Effector memory CD8-positive, alpha-beta T cell (primary cell): ENCODE data around the gene RGL2.
"Not testable (repeated sequence)": the region's sequence is repeated elsewhere in the genome, so short reads cannot be mapped to it uniquely, and the experiment has no call there.

Source experiments
- ATAC-seq: fragments of 150-1000 bp; cut with Tn5 transposase; replicated peaks from 2 replicates; pipeline ENCODE4 v1.10.0; 2021; ENCODE audit warnings: mild to moderate bottlenecking, moderate library complexity
- DNase-seq, 3 experiments: peaks; one replicate each; pipeline ENCODE4 v3.0.0; 2021
- H3K27ac Mint-ChIP-seq, 2 donors: one replicate each; pipeline ENCODE4 v1.8.0; 2022; ENCODE audit warnings: mild to moderate bottlenecking in 2 of 2, mixed read lengths in 2 of 2, moderate library complexity in 2 of 2
- H3K27me3 Mint-ChIP-seq, 2 donors: one replicate each; pipeline ENCODE4 v1.8.0; 2022; ENCODE audit warnings: mixed read lengths in 2 of 2
- H3K36me3 Mint-ChIP-seq: one replicate; pipeline ENCODE4 v1.8.0; 2022; ENCODE audit warnings: mild to moderate bottlenecking, moderate library complexity, mixed read lengths; ENCODE audit not compliant: insufficient read depth
- H3K4me1 Mint-ChIP-seq, 2 donors: one replicate each; pipeline ENCODE4 v1.8.0; 2022; ENCODE audit warnings: low read depth in 2 of 2, mixed read lengths in 2 of 2
- H3K4me3 Mint-ChIP-seq, 2 donors: one replicate each; pipeline ENCODE4 v1.8.0; 2022; ENCODE audit warnings: mild to moderate bottlenecking in 2 of 2, mixed read lengths in 2 of 2, moderate library complexity in 2 of 2
- H3K9me3 Mint-ChIP-seq, 2 donors: one replicate each; pipeline ENCODE4 v1.8.0; 2022; ENCODE audit warnings: mixed read lengths in 2 of 2
- total RNA-seq, 9 experiments: gene quantifications; one replicate each; lab custom pipeline; 2026; lab: John Stamatoyannopoulos, UW

RGL2 gene, protein sequence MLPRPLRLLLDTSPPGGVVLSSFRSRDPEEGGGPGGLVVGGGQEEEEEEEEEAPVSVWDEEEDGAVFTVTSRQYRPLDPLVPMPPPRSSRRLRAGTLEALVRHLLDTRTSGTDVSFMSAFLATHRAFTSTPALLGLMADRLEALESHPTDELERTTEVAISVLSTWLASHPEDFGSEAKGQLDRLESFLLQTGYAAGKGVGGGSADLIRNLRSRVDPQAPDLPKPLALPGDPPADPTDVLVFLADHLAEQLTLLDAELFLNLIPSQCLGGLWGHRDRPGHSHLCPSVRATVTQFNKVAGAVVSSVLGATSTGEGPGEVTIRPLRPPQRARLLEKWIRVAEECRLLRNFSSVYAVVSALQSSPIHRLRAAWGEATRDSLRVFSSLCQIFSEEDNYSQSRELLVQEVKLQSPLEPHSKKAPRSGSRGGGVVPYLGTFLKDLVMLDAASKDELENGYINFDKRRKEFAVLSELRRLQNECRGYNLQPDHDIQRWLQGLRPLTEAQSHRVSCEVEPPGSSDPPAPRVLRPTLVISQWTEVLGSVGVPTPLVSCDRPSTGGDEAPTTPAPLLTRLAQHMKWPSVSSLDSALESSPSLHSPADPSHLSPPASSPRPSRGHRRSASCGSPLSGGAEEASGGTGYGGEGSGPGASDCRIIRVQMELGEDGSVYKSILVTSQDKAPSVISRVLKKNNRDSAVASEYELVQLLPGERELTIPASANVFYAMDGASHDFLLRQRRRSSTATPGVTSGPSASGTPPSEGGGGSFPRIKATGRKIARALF
- total RNA-seq, result 18.5 to 77.2 (median 45.0) reads per million in 9 experiments

DNA sequence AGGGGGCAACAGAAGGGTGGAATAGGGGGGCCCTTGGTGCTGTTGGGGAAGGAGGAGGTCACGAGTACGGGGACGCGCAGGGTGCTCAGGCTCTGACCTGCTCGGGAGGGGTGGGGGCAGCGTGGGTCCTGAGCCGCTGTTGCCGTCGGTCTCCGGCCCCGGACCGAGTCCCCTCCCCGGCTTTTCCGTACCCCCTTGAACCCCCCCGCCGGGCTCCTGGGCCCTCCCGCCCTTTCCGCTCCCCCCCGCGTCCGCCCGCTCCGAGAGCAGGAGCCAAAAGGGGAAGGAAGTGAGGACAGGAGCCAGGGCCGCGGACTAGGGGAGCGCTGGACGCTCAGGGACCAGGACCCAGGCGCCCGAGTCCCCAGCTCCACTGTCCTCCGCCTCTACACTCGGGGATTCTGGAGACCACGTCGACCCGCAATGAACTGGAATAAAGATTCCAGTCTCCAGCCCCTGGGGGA, at the start of gene RGL2:
Gene RGL2 (minus strand): TSS at position 170 of the 464 bp plus-strand sequence. CDS start 332 bp downstream, outside the sequence.
- DNase-seq (peak in 2 of 3 experiments; percentile 38 to 43), ATAC-seq (peak; percentile 27)
- Mint-ChIP-seq H3K4me3 (peak within 1 kb of the TSS; percentile 97 to 98), H3K4me1 (peaks cover 25 to 41% of the 10 kb centered on the region in 2 donors), H3K27me3 (no peaks in the 10 kb centered on the region), H3K36me3 (peaks cover 85% of the 10 kb centered on the region), H3K9me3 (no peaks in the 10 kb centered on the region), H3K27ac (peak within 1 kb of the TSS; percentile 97 to 98)

DNA sequence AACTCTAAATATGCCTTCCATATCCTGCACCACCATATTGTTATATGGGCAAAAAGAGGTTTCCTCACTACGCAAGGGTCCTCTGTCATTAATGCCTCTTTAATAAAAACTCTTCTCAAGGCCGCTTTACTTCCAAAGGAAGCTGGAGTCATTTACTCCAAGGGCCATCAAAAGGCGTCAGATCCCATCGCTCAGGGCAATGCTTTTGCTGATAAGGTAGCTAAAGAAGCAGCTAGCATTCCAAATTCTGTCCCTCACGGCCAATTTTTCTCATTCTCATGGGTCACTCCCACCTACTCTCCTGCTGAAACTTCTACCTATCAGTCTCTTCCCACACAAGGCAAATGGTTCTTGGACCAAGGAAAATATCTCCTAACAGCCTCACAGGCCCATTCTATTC, 49.1 kb upstream of the RGL2 start:
- Mint-ChIP-seq H3K4me3 (no peak overlapping the region), H3K4me1 (peaks cover 20 to 26% of the 10 kb centered on the region in 2 donors), H3K36me3 (peaks cover 20% of the 10 kb centered on the region), H3K27ac (no peak overlapping the region), H3K9me3 (no peaks in the 10 kb centered on the region), H3K27me3 (no peaks in the 10 kb centered on the region)
- ATAC-seq, result no peak
- no peak for DNase-seq

DNA sequence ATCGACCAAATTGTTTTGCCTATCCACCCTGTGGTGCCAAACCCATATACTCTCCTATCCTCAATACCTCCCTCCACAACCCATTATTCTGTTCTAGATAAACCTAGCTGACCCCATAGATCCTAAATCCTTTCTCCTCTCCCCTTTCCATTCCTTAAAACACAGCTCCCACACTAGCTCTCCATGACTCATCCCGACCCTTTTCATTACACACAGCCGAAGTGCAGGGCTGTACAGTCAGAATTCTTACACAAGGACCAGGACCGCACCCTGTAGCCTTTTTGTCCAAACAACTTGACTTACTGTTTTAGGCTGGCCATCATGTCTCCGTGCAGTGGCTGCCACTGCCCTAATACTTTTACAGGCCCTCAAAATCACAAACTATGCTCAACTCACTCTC, 48.2 kb upstream of the RGL2 start:
- H3K9me3 Mint-ChIP-seq, H3K4me3 Mint-ChIP-seq, H3K27me3 Mint-ChIP-seq, DNase-seq, ATAC-seq: not testable (repeated sequence)
- Mint-ChIP-seq H3K36me3 (peaks cover 20% of the 10 kb centered on the region), H3K4me1 (peaks cover 20 to 26% of the 10 kb centered on the region in 2 donors), H3K27ac (peak overlapping the region in 1 of 2 donors; percentile 72)

DNA sequence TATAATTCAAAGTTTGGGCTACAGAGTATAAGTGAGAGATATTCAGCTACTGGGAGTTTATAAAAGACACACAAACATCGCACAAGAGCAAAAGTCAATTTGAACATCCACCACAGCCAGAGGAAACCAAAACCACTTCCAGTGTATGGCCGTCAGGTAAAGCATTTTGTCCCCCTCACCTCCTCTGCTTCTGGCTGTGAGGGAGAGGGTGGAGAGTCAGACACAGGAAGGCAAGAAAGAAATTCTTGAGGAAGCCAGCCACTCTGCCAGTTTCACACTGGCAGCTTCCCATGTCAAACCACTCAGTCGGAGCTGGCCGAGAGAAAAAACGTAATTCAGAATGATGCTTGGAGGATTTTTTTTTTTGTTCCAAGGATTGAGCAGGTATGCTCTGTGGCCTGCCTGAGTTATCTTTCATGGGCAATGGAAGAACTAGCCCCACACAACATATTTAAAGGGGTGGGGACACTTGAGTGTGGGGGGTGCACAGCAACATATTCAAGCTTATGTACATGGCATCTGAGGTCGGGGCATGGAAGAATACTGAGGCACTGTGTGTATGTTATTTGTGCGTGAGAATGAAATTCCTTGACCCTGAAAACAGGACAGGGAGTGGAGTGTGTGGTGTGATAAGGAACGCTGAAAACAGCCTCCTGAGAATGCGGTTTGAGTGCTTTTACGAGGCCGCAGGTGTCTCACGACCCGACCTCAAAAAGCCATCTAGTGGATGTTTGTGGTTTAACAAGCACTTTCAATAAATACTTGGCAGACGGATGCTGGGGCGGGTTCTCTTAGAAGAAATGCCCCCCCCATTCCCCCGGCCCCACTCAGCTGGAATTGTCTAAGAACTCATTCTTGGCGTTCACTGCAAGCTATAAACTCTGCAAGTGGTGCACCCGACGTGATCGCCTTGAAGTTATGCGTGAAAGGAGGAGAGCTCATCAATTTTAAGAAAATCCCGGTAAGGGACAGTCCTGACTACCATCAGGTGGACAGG, 46.3 kb upstream of the RGL2 start:
- peaks cover 18% of the 10 kb centered on the region for H3K36me3 Mint-ChIP-seq
- peak overlapping the region; percentile 72 to 82 for H3K4me3 Mint-ChIP-seq
- peak; percentile 63 to 71 (median 67) for DNase-seq
- H3K27ac Mint-ChIP-seq, result peak overlapping the region; percentile 96
- no peaks in the 10 kb centered on the region for H3K27me3 Mint-ChIP-seq
- peaks cover 20 to 26% of the 10 kb centered on the region in 2 donors for H3K4me1 Mint-ChIP-seq
- ATAC-seq, result peak; percentile 64
- no peaks in the 10 kb centered on the region for H3K9me3 Mint-ChIP-seq

DNA sequence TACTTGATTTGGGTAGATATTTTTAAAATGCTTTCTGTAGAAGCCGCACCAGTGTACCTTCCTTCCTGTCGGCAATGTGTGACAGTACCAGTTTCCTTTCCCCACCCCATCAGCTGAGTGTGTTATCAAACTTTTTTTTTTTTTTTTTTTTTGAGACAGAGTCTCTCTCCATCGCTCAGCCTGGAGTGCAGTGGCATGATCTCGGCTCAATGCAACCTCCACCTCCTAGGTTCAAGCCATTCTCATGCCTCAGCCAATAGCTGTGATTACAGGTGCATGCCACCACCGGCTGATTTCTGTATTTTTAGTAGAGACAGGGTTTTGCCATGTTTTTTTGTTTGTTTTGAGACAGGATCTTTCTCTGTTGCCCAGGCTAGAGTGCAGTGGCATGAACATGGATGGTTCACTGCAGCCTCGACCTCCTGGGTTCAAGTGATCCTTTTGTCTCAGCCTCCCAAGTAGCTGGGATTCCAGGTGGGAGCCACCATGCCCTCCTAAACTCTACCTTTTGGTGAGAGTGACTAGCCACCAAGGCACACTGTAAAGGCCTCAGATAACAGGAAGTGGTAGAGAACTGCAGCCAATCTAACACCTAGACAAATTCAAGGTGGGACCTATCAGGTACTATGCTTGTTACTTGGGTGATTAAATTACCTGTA, 45.3 kb upstream of the RGL2 start:
- DNase-seq, result peak; percentile 58 to 67 (median 59)
- H3K27ac Mint-ChIP-seq, result peak overlapping the region; percentile 96
- no peaks in the 10 kb centered on the region for H3K9me3 Mint-ChIP-seq
- peaks cover 18% of the 10 kb centered on the region for H3K36me3 Mint-ChIP-seq
- no peaks in the 10 kb centered on the region for H3K27me3 Mint-ChIP-seq
- H3K4me3 Mint-ChIP-seq, result peak overlapping the region; percentile 72 to 82
- peaks cover 20 to 29% of the 10 kb centered on the region in 2 donors for H3K4me1 Mint-ChIP-seq
- ATAC-seq, result peak; percentile 73

DNA sequence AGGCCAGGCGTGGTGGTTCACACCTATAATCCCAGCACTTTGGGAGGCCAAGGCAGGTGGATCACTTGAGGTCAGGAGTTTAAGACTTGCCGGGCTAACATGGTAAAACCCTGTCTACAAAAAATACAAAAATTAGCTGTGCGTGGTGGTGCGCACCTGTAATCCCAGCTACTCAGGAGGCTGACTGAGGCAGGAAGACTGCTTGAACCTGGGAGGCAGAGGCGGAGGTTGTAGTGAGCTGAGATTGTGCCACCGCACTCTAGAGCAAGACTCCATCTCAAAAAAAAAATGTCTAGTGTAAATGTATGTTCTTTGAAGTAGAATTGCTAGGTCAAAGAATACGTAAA, 44.8 kb upstream of the RGL2 start:
- not testable (repeated sequence) for ATAC-seq, H3K27me3 Mint-ChIP-seq, H3K9me3 Mint-ChIP-seq
- Mint-ChIP-seq H3K4me1 (peaks cover 20 to 29% of the 10 kb centered on the region in 2 donors), H3K4me3 (peak overlapping the region; percentile 72 to 82), H3K27ac (peak overlapping the region; percentile 96), H3K36me3 (peaks cover 18% of the 10 kb centered on the region)
- DNase-seq, result peak in 1 of 3 experiments; percentile 49

DNA sequence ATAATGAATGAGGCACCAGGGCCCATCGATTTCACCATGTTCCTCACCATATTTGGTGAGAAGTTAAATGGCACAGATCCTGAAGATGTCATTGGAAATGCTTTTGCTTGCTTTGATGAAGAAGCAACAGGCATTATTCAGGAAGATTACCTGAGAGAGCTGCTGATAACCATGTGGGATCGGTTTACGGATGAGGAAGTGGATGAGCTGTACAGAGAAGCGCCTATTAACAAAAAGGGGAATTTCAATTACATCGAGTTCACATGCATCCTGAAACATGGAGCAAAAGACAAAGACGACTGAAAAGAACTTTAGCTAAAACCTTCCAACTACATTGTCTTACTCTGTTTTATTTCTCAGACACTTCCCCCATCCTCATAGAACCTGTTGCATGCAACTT, 40.5 kb upstream of the RGL2 start:
- H3K36me3 Mint-ChIP-seq, result peaks cover 8% of the 10 kb centered on the region
- no peak for ATAC-seq
- no peaks in the 10 kb centered on the region for H3K27me3 Mint-ChIP-seq
- no peak overlapping the region for H3K27ac Mint-ChIP-seq
- no peak for DNase-seq
- no peaks in the 10 kb centered on the region for H3K9me3 Mint-ChIP-seq
- H3K4me1 Mint-ChIP-seq, result peaks cover 3 to 14% of the 10 kb centered on the region in 2 donors
- no peak overlapping the region for H3K4me3 Mint-ChIP-seq

DNA sequence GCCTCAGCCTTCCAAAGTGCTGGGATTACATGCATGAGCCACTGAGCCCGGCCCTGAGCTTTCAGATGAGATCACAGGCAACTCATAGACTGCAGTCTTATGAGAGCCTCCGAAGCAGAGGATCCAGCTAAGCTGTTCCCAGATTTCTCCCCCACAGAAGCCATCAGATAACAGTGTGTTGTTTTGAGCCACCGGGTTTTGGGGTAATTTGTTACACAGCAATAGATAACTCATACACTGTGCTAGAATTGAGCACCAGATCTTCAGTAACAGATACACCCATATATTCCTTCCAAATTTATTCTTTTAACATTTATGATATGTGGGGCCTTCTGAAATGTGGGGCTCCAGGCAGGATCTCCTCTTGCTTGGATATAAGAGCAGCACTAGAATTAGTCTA, 37.8 kb upstream of the RGL2 start:
- Mint-ChIP-seq H3K27me3 (no peaks in the 10 kb centered on the region), H3K9me3 (no peaks in the 10 kb centered on the region), H3K4me3 (no peak overlapping the region), H3K27ac (no peak overlapping the region), H3K4me1 (peaks cover 0 to 6% of the 10 kb centered on the region in 2 donors), H3K36me3 (no peaks in the 10 kb centered on the region)
- no peak for ATAC-seq
- no peak for DNase-seq

DNA sequence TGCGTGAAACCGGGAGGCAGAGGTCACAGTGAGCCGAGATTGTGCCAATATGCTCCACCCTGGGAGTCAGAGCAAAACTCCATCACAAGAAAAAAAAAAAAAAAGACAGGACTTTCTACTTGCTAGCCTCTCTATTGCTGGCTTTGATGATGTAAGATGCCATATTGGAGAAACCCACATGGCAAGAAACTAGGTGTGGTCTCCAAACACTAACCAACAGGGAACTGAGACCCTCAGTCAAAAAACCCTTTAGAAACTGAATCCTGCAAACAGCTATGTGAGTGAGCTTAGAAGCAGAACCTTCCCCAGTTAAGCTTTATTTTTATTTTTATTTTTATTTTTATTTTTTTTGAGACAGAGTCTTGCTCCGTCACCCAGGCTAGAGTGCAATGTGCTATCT, 37.2 kb upstream of the RGL2 start:
- no peak overlapping the region for H3K27ac Mint-ChIP-seq
- no peak for ATAC-seq

DNA sequence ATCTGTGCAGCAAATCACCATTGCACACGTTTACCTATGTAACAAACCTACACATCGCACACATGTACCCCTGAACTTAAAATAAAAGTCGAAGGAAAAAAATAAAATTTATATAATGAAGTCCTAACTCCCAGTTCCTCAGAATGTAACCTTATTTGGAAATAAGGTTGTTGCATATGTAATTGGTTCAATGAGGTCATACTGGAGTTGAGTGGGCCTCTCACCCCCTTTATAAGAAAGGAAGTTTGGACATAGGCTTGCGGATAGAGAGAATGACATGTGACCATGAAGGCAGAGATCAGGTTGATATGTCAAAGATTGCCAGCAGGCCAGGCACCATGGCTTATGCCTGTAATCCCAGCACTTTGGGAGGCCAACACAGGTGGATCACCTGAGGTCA, 34.9 kb upstream of the RGL2 start:
- Mint-ChIP-seq H3K27ac (no peak overlapping the region), H3K36me3 (no peaks in the 10 kb centered on the region), H3K4me3 (no peak overlapping the region), H3K9me3 (no peaks in the 10 kb centered on the region), H3K27me3 (no peaks in the 10 kb centered on the region), H3K4me1 (peaks cover 0 to 2% of the 10 kb centered on the region in 2 donors)
- DNase-seq, result no peak
- ATAC-seq, result no peak

More for the DNA sequence above, 37.2 kb upstream of the RGL2 start:
- H3K36me3 Mint-ChIP-seq, result no peaks in the 10 kb centered on the region
- no peaks in the 10 kb centered on the region for H3K9me3 Mint-ChIP-seq
- no peak overlapping the region for H3K4me3 Mint-ChIP-seq
- no peaks in the 10 kb centered on the region for H3K27me3 Mint-ChIP-seq
- DNase-seq, result no peak
- H3K4me1 Mint-ChIP-seq, result peaks cover 0 to 6% of the 10 kb centered on the region in 2 donors

DNA sequence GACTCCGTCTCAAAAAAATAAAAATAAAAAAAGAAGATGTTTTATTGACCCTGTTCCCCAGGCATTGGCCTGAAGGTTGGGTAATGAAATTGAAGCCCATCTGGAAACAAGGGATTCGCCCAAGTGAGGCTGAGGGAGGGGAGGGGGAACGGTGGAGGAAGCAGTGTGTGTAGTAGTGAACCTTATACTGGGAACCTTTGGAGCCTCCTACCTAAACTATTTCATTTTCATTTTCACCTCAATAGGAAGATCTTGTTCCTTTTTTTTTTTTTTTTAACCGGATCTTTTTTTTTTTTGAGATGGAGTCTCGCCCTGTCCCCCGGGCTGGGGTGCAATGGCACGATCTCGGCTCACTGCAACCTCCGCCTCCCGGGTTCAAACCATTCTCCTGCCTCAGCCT, 32.0 kb upstream of the RGL2 start:
- H3K4me1 Mint-ChIP-seq, result peaks cover 0 to 2% of the 10 kb centered on the region in 2 donors
- H3K9me3 Mint-ChIP-seq, result no peaks in the 10 kb centered on the region
- no peak overlapping the region for H3K4me3 Mint-ChIP-seq

DNA sequence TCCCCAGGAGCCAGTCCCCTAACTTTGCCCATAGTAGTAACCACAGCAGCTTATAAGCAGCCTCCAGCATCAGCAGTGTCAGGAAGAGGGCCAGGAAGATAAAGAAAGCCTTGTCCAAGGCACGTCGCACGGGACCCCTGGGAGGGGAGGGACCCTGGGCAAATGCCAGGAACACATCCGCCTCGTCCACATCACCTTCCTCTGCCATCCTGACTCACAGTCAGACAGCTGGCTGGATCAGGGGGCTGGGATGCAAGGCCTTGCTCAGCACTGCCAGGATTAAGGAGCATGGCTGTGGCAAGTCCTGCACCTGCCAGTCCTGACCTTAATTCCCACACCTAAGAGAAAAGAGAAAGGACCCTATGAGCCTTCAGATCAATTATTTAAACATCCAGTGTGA, 30.3 kb upstream of the RGL2 start:
- Mint-ChIP-seq H3K36me3 (peaks cover 4% of the 10 kb centered on the region), H3K4me1 (peaks cover 0 to 2% of the 10 kb centered on the region in 2 donors), H3K9me3 (no peaks in the 10 kb centered on the region), H3K4me3 (no peak overlapping the region), H3K27ac (no peak overlapping the region), H3K27me3 (no peaks in the 10 kb centered on the region)
- ATAC-seq, result no peak
- no peak for DNase-seq

More for the DNA sequence above, 32.0 kb upstream of the RGL2 start:
- Mint-ChIP-seq H3K27ac (no peak overlapping the region), H3K36me3 (no peaks in the 10 kb centered on the region), H3K27me3 (no peaks in the 10 kb centered on the region)
- no peak for DNase-seq
- ATAC-seq, result no peak
